DOHH2 (cell line): ENCODE data around the gene MED12L.

Experiments
- H3F3A ChIP-seq: fragments of 200-600 bp; sonication (generic), shearing (Covaris generic); 2 replicates; pipeline ENCODE4 v1.6.0; 2016; ENCODE audit warnings: antibody characterized with exemption, mild to moderate bottlenecking; ENCODE audit not compliant: control insufficient read depth, insufficient read depth
- H3K27ac ChIP-seq: fragments of 200-600 bp; sonication (generic); 2 replicates; pipeline ENCODE4 v1.5.1; 2014; ENCODE audit warnings: low read depth, mild to moderate bottlenecking, low read length, moderate library complexity
- H3K27me3 ChIP-seq: fragments of 200-600 bp; sonication (generic); 2 replicates; pipeline ENCODE4 v1.6.1; 2014; ENCODE audit warnings: mild to moderate bottlenecking, low read length, mixed read lengths; ENCODE audit not compliant: control insufficient read depth
- H3K36me3 ChIP-seq: fragments of 200-600 bp; sonication (generic); 2 replicates; pipeline ENCODE4 v1.6.1; 2014; ENCODE audit warnings: mild to moderate bottlenecking, low read length, moderate library complexity, mixed read lengths; ENCODE audit not compliant: control insufficient read depth
- H3K4me1 ChIP-seq: fragments of 200-600 bp; sonication (generic); 2 replicates; pipeline ENCODE4 v1.6.1; 2014; ENCODE audit warnings: mild to moderate bottlenecking, low read length, mixed read lengths; ENCODE audit not compliant: control insufficient read depth
- H3K4me2 ChIP-seq: fragments of 200-600 bp; sonication (generic); 2 replicates; pipeline ENCODE4 v1.6.0; 2014; ENCODE audit warnings: mild to moderate bottlenecking, low read length, moderate library complexity
- H3K4me3 ChIP-seq: fragments of 200-600 bp; sonication (generic); 2 replicates; pipeline ENCODE4 v1.5.1; 2014; ENCODE audit warnings: mild to moderate bottlenecking, low read length, mixed read lengths
- H3K79me2 ChIP-seq: fragments of 200-600 bp; sonication (generic); 2 replicates; pipeline ENCODE4 v1.6.1; 2014; ENCODE audit warnings: mild to moderate bottlenecking, low read length, mixed read lengths; ENCODE audit not compliant: control insufficient read depth
- H3K9me2 ChIP-seq: fragments of 200-600 bp; sonication (generic); replicated peaks from 2 replicates; pipeline ENCODE4 v1.6.1; 2014; ENCODE audit warnings: mild to moderate bottlenecking, low read length, mixed read lengths; ENCODE audit not compliant: control insufficient read depth
- H3K9me3 ChIP-seq: fragments of 200-600 bp; sonication (generic); 2 replicates; pipeline ENCODE4 v1.6.1; 2014; ENCODE audit warnings: antibody characterized with exemption, low read length, mixed read lengths; ENCODE audit not compliant: control insufficient read depth, insufficient read depth
- H4K20me1 ChIP-seq: fragments of 200-600 bp; sonication (generic); 2 replicates; pipeline ENCODE4 v1.6.0; 2014; ENCODE audit warnings: low read depth, mild to moderate bottlenecking, antibody characterized with exemption, low read length, moderate library complexity; ENCODE audit not compliant: control insufficient read depth, insufficient read depth
- CTCF ChIP-seq: fragments of 200-600 bp; sonication (generic); IDR thresholded peaks from one replicate; pipeline ENCODE4 v1.5.1; 2014; ENCODE audit warnings: antibody characterized with exemption, mild to moderate bottlenecking, low read depth, low read length; ENCODE audit not compliant: poor library complexity, severe bottlenecking
- EZH2phosphoT487 ChIP-seq: fragments of 200-600 bp; sonication (generic); IDR thresholded peaks from 2 replicates; pipeline ENCODE4 v1.6.1; 2017; ENCODE audit warnings: borderline replicate concordance, mild to moderate bottlenecking, antibody characterized with exemption, low read length, moderate library complexity, mixed read lengths

Gene MED12L

GRCh38 chr3:151305775-151306151, 220.3 kb downstream of the MED12L start:
- TF ChIP-seq EZH2phosphoT487, result no peak
- TF ChIP-seq CTCF, result no peak
- no peaks in the 10 kb centered on the region for H4K20me1 ChIP-seq
- no peaks in the 10 kb centered on the region for H3K4me1 ChIP-seq
- no peaks in the 10 kb centered on the region for H3K9me2 ChIP-seq
- no peaks in the 10 kb centered on the region for H3K27me3 ChIP-seq
- no peaks in the 10 kb centered on the region for H3K79me2 ChIP-seq
- H3K9me3 ChIP-seq, result no peaks in the 10 kb centered on the region
- no peaks in the 10 kb centered on the region for H3K36me3 ChIP-seq
- H3F3A ChIP-seq, result no peaks in the 10 kb centered on the region
- H3K4me3 ChIP-seq, result no peak overlapping the region
- no peak overlapping the region for H3K4me2 ChIP-seq
- H3K27ac ChIP-seq, result no peak overlapping the region

- no peaks in the 10 kb centered on the region for H3K27me3 ChIP-seq
- TF ChIP-seq CTCF (no peak), EZH2phosphoT487 (no peak)
- no peaks in the 10 kb centered on the region for H3K9me3 ChIP-seq
- no peaks in the 10 kb centered on the region for H3F3A ChIP-seq
- H3K9me2 ChIP-seq, result no peaks in the 10 kb centered on the region
- no peaks in the 10 kb centered on the region for H3K36me3 ChIP-seq
- no peaks in the 10 kb centered on the region for H4K20me1 ChIP-seq
- H3K4me2 ChIP-seq, result no peak overlapping the region
- no peaks in the 10 kb centered on the region for H3K4me1 ChIP-seq
- H3K27ac ChIP-seq, result no peak overlapping the region
- no peak overlapping the region for H3K4me3 ChIP-seq
- no peaks in the 10 kb centered on the region for H3K79me2 ChIP-seq
Measured at GRCh38 chr3:151306168-151306810, 220.8 kb downstream of the MED12L start.

GRCh38 chr3:151307131-151307530, 221.7 kb downstream of the MED12L start:
- H3K4me3 ChIP-seq, result no peak overlapping the region
- no peak overlapping the region for H3K4me2 ChIP-seq
- no peak overlapping the region for H3K27ac ChIP-seq
- H3K79me2 ChIP-seq, result no peaks in the 10 kb centered on the region
- no peaks in the 10 kb centered on the region for H3K27me3 ChIP-seq
- TF ChIP-seq CTCF, result no peak
- no peak for TF ChIP-seq EZH2phosphoT487
- H3F3A ChIP-seq, result no peaks in the 10 kb centered on the region
- no peaks in the 10 kb centered on the region for H3K9me3 ChIP-seq
- no peaks in the 10 kb centered on the region for H3K36me3 ChIP-seq
- H4K20me1 ChIP-seq, result no peaks in the 10 kb centered on the region
- no peaks in the 10 kb centered on the region for H3K4me1 ChIP-seq
- H3K9me2 ChIP-seq, result no peaks in the 10 kb centered on the region
